ENCODE results near the gene LLGL1.

DNA sequence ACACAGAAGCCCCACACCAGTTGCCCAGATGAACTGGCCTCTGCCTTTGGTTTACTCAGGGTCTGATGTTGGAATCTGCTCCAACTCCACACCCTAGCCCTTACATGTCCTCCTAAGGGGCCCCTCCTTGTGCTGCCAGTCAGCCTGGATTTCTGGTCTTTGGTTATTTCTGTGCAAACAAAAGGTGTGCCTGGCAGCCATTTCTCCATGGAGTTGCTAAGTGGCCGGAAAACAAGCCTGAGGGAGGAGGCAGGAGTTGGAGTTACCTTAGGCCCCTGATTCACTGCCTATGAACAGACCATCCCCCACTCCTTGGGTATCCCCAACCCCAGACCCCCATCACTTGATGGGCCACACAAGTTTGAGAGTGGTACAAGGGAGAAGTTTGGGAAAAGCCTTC lies 46.2 kb upstream of the LLGL1 start:
- TF ChIP-seq, protein P1, sequence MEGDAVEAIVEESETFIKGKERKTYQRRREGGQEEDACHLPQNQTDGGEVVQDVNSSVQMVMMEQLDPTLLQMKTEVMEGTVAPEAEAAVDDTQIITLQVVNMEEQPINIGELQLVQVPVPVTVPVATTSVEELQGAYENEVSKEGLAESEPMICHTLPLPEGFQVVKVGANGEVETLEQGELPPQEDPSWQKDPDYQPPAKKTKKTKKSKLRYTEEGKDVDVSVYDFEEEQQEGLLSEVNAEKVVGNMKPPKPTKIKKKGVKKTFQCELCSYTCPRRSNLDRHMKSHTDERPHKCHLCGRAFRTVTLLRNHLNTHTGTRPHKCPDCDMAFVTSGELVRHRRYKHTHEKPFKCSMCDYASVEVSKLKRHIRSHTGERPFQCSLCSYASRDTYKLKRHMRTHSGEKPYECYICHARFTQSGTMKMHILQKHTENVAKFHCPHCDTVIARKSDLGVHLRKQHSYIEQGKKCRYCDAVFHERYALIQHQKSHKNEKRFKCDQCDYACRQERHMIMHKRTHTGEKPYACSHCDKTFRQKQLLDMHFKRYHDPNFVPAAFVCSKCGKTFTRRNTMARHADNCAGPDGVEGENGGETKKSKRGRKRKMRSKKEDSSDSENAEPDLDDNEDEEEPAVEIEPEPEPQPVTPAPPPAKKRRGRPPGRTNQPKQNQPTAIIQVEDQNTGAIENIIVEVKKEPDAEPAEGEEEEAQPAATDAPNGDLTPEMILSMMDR (conservative IDR thresholded peaks at IDR 0.05 in 1 of 2, IDR thresholded peaks at IDR 0.05 in 1 of 2; ENCODE audit: low read depth in 1 of 2, low read length in 2 of 2), result no peak
- no peak for TF ChIP-seq EZH2 (IDR thresholded peaks at IDR 0.05; ENCODE audit: low read length, missing control alignments)

All from fibroblast of lung (primary cell).